PC-3 (cell line): ENCODE data around the gene CNTN4. TPM values are rescaled to one million over a fixed set of nuclear protein-coding genes. Genes with fewer than 3 reads are reported as not detected.

Experiments
- ATAC-seq: fragments of 200-7000 bp; cut with Tn5 transposase; 2 replicates; pipeline ENCODE4 v1.9.1; 2020; ENCODE audit warnings: mild to moderate bottlenecking, moderate library complexity
- BruUV-seq: library from RNA; stranded (reverse); fragments of 400-500 nt; replicated peaks from 2 replicates; lab custom pipeline; 2021; lab: Mats Ljungman, UMichigan
- CTCF ChIA-PET: fragments of 300-600 bp; sonication (Branson Sonifier 250); formaldehyde crosslinking; loops from one replicate; lab custom pipeline; 2022; ENCODE audit warnings: antibody characterized with exemption; lab: Charles Lee
- POLR2A ChIA-PET: fragments of 300-600 bp; sonication (Branson Sonifier 250); formaldehyde crosslinking; loops from one replicate; lab custom pipeline; 2022; ENCODE audit warnings: antibody characterized with exemption; ENCODE audit not compliant: unreplicated experiment; lab: Charles Lee
- DNase-seq: peaks from one replicate; pipeline ENCODE4 v3.0.0-alpha.2; 2015
- H2AFZ ChIP-seq: fragments of 300-600 bp; sonication (generic); 2 replicates; pipeline ENCODE4 v1.6.0; 2016; ENCODE audit warnings: antibody characterized with exemption, low read length
- H3F3A ChIP-seq: fragments of 300-600 bp; sonication (generic); one replicate; pipeline ENCODE4 v1.6.0; 2017; ENCODE audit warnings: antibody characterized with exemption, low read length, control low read depth, mild to moderate bottlenecking; ENCODE audit not compliant: unreplicated experiment
- H3K27ac ChIP-seq: fragments of 300-600 bp; sonication (generic); 2 replicates; pipeline ENCODE4 v1.5.1; 2016; ENCODE audit warnings: mild to moderate bottlenecking, low read length
- H3K27me3 ChIP-seq: fragments of 300-600 bp; sonication (generic); 2 replicates; pipeline ENCODE4 v1.6.1; 2016; ENCODE audit warnings: low read length, mixed read lengths
- H3K36me3 ChIP-seq: fragments of 300-600 bp; sonication (generic); 2 replicates; pipeline ENCODE4 v1.6.1; 2016; ENCODE audit warnings: low read depth, mixed run types, low read length, mixed read lengths
- H3K4me1 ChIP-seq: fragments of 300-600 bp; sonication (generic); 2 replicates; pipeline ENCODE4 v1.5.1; 2016; ENCODE audit warnings: low read length; ENCODE audit not compliant: insufficient read depth
- H3K4me2 ChIP-seq: fragments of 300-600 bp; sonication (generic); 2 replicates; pipeline ENCODE4 v1.6.0; 2016; ENCODE audit warnings: low read length
- H3K4me3 ChIP-seq: fragments of 300-600 bp; sonication (generic); 2 replicates; pipeline ENCODE4 v1.5.1; 2016; ENCODE audit warnings: mild to moderate bottlenecking, low read length, mixed read lengths
- H3K79me2 ChIP-seq: fragments of 300-600 bp; sonication (generic); 2 replicates; pipeline ENCODE4 v1.6.1; 2017; ENCODE audit warnings: low read length, mixed read lengths
- H3K9ac ChIP-seq: fragments of 300-600 bp; sonication (generic); 2 replicates; pipeline ENCODE4 v1.6.0; 2016; ENCODE audit warnings: mild to moderate bottlenecking, low read length
- H3K9me2 ChIP-seq: fragments of 300-600 bp; sonication (generic); replicated peaks from 2 replicates; pipeline ENCODE4 v1.6.1; 2016; ENCODE audit warnings: mixed run types, low read length, mixed read lengths
- H3K9me3 ChIP-seq: fragments of 300-600 bp; sonication (generic); 2 replicates; pipeline ENCODE4 v1.6.1; 2016; ENCODE audit warnings: low read length, mixed read lengths
- H4K20me1 ChIP-seq: fragments of 300-600 bp; sonication (generic); 2 replicates; pipeline ENCODE4 v1.6.1; 2016; ENCODE audit warnings: low read length, mixed read lengths
- EZH2 ChIP-seq: fragments of 300-600 bp; sonication (generic); IDR thresholded peaks from one replicate; pipeline ENCODE4 v1.6.1; 2017; ENCODE audit warnings: antibody characterized with exemption, mild to moderate bottlenecking, low read length; ENCODE audit not compliant: unreplicated experiment
- EZH2phosphoT487 ChIP-seq: fragments of 300-600 bp; sonication (generic); IDR thresholded peaks from 2 replicates; pipeline ENCODE4 v1.6.1; 2018; ENCODE audit warnings: mild to moderate bottlenecking, antibody characterized with exemption, low read length, borderline replicate concordance
- intact Hi-C: fragments of 100-400 bp; cut with micrococcal nuclease; formaldehyde crosslinking; loops from 2 replicates; pipeline ENCODE4 v1.9.0; 2023
- total RNA-seq: library from RNA; depleted of rRNA; stranded (reverse); fragments of >200 nt; gene quantifications from 2 replicates; pipeline ENCODE4 v1.2.3, GENCODE V29; 2014
- TF ChIP-seq, protein P1 (sequence below): fragments of 300-600 bp; sonication (generic); conservative IDR thresholded peaks from 2 replicates; pipeline ENCODE4 v1.5.1; 2017; ENCODE audit warnings: antibody characterized with exemption, low read depth, mild to moderate bottlenecking, low read length

Gene CNTN4
- total RNA-seq, 1 experiment from 2014 or later, result not detected

DNA sequence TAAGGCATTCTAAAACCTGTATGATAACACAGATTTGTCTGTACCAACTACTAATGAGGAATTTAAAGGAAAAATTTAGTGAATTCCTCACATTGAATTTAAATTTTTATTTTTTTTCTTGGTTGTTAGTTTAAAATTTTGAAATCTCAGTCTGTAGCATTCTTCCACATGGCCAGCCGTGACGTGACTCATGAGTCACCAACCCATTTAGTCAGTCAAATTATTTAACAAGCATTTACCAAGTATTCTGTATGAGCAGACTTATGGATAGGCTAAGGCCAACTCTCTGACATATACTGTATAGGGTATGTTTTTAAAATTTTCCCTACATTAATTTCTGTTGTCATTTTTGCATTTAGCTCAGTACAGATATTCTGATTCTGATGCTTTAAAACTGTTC is 112.9 kb downstream of the CNTN4 start:
- Histone ChIP-seq H3K4me3 (no peak overlapping the region), H2AFZ (no peak overlapping the region), H3K9me3 (peaks cover 17% of the 10 kb centered on the region; the same call in 1 of the 2 replicates), H3K9me2 (no peaks in the 10 kb centered on the region), H3K4me1 (no peaks in the 10 kb centered on the region), H3K4me2 (no peak overlapping the region), H3K36me3 (no peaks in the 10 kb centered on the region), H3K9ac (no peak overlapping the region), H3K79me2 (no peaks in the 10 kb centered on the region), H3K27me3 (no peaks in the 10 kb centered on the region), H3K27ac (no peak overlapping the region), H3F3A (no peaks in the 10 kb centered on the region), H4K20me1 (no peaks in the 10 kb centered on the region)
- intact Hi-C loops, result no loop called here
- BruUV-seq, result no TSS peak
- ChIA-PET POLR2A (no interaction called here), CTCF (no interaction called here)
- DNase-seq (no peak), ATAC-seq (no peak)
- no peak for TF ChIP-seq EZH2phosphoT487
- TF ChIP-seq EZH2, result no peak
- TF ChIP-seq, protein P1, sequence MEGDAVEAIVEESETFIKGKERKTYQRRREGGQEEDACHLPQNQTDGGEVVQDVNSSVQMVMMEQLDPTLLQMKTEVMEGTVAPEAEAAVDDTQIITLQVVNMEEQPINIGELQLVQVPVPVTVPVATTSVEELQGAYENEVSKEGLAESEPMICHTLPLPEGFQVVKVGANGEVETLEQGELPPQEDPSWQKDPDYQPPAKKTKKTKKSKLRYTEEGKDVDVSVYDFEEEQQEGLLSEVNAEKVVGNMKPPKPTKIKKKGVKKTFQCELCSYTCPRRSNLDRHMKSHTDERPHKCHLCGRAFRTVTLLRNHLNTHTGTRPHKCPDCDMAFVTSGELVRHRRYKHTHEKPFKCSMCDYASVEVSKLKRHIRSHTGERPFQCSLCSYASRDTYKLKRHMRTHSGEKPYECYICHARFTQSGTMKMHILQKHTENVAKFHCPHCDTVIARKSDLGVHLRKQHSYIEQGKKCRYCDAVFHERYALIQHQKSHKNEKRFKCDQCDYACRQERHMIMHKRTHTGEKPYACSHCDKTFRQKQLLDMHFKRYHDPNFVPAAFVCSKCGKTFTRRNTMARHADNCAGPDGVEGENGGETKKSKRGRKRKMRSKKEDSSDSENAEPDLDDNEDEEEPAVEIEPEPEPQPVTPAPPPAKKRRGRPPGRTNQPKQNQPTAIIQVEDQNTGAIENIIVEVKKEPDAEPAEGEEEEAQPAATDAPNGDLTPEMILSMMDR, result no peak

- Histone ChIP-seq H4K20me1 (no peaks in the 10 kb centered on the region), H3K9me2 (no peaks in the 10 kb centered on the region), H3K4me3 (no peak overlapping the region), H3K27me3 (no peaks in the 10 kb centered on the region), H3K27ac (no peak overlapping the region), H3K4me2 (no peak overlapping the region), H3K36me3 (no peaks in the 10 kb centered on the region), H3K4me1 (no peaks in the 10 kb centered on the region), H3F3A (no peaks in the 10 kb centered on the region), H2AFZ (no peak overlapping the region), H3K79me2 (no peaks in the 10 kb centered on the region), H3K9me3 (peaks cover 21% of the 10 kb centered on the region), H3K9ac (no peak overlapping the region)
- TF ChIP-seq, protein P1, result no peak
- TF ChIP-seq EZH2 (no peak), EZH2phosphoT487 (no peak)
- ATAC-seq, result no peak
- no peak for DNase-seq
- intact Hi-C loops, result no loop called here
- CTCF ChIA-PET, result no interaction called here
- BruUV-seq, result no TSS peak
- POLR2A ChIA-PET, result no interaction called here
Observed at GRCh38 chr3:2212206-2212605, 113.5 kb downstream of the CNTN4 start.

GRCh38 chr3:2218375-2218774 is 119.7 kb downstream of the CNTN4 start:
- CTCF ChIA-PET, result no interaction called here
- no TSS peak for BruUV-seq
- Histone ChIP-seq H3K4me2 (no peak overlapping the region), H3F3A (no peaks in the 10 kb centered on the region), H3K9me3 (peaks cover 33% of the 10 kb centered on the region), H3K79me2 (no peaks in the 10 kb centered on the region), H3K9ac (no peak overlapping the region), H3K9me2 (no peaks in the 10 kb centered on the region), H3K4me3 (no peak overlapping the region), H4K20me1 (no peaks in the 10 kb centered on the region), H3K4me1 (no peaks in the 10 kb centered on the region), H3K27ac (no peak overlapping the region), H3K36me3 (no peaks in the 10 kb centered on the region), H2AFZ (no peak overlapping the region), H3K27me3 (no peaks in the 10 kb centered on the region)
- TF ChIP-seq EZH2phosphoT487 (no peak), EZH2 (no peak)
- TF ChIP-seq, protein P1, result no peak
- DNase-seq (no peak), ATAC-seq (no peak)
- intact Hi-C loops, result no loop called here
- POLR2A ChIA-PET, result no interaction called here
